ENCODE results near the gene DYNC1I1. TPM values are rescaled to one million over a fixed set of nuclear protein-coding genes. Genes with fewer than 3 reads are reported as not detected.

DYNC1I1 gene
- total RNA-seq, 1 donor from 2014 or later: 1.6 TPM

GRCh38 chr7:96120445-96121225, 348.3 kb downstream of the DYNC1I1 start:
- H3K9me3 Mint-ChIP-seq (ENCODE audit: low read depth): no peaks in the 10 kb centered on the region
- no peak overlapping the region for H3K27ac Mint-ChIP-seq

GRCh38 chr7:96121752-96122151, 349.4 kb downstream of the DYNC1I1 start:
- no peak for DNase-seq (ENCODE audit: low spot score, unreplicated experiment)
- Mint-ChIP-seq H3K4me1 (ENCODE audit: low read depth) (peaks cover 11% of the 10 kb centered on the region), H3K27ac (peak overlapping the region; percentile 15), H3K4me3 (ENCODE audit: low read depth) (no peak overlapping the region), H3K36me3 (ENCODE audit: insufficient read depth) (peaks cover 11% of the 10 kb centered on the region), H3K9me3 (ENCODE audit: low read depth) (no peaks in the 10 kb centered on the region), H3K27me3 (no peaks in the 10 kb centered on the region)
- TF ChIP-seq, protein P1, sequence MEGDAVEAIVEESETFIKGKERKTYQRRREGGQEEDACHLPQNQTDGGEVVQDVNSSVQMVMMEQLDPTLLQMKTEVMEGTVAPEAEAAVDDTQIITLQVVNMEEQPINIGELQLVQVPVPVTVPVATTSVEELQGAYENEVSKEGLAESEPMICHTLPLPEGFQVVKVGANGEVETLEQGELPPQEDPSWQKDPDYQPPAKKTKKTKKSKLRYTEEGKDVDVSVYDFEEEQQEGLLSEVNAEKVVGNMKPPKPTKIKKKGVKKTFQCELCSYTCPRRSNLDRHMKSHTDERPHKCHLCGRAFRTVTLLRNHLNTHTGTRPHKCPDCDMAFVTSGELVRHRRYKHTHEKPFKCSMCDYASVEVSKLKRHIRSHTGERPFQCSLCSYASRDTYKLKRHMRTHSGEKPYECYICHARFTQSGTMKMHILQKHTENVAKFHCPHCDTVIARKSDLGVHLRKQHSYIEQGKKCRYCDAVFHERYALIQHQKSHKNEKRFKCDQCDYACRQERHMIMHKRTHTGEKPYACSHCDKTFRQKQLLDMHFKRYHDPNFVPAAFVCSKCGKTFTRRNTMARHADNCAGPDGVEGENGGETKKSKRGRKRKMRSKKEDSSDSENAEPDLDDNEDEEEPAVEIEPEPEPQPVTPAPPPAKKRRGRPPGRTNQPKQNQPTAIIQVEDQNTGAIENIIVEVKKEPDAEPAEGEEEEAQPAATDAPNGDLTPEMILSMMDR (IDR thresholded peaks at IDR 0.05; ENCODE audit: unreplicated experiment): no peak

More at GRCh38 chr7:96120445-96121225, 348.3 kb downstream of the DYNC1I1 start:
- no peak for DNase-seq (ENCODE audit: low spot score, unreplicated experiment)
- Mint-ChIP-seq H3K36me3 (ENCODE audit: insufficient read depth) (peaks cover 11% of the 10 kb centered on the region), H3K4me1 (ENCODE audit: low read depth) (peaks cover 3% of the 10 kb centered on the region), H3K4me3 (ENCODE audit: low read depth) (no peak overlapping the region), H3K27me3 (no peaks in the 10 kb centered on the region)
- TF ChIP-seq, protein P1 (IDR thresholded peaks at IDR 0.05; ENCODE audit: unreplicated experiment): no peak

DNA sequence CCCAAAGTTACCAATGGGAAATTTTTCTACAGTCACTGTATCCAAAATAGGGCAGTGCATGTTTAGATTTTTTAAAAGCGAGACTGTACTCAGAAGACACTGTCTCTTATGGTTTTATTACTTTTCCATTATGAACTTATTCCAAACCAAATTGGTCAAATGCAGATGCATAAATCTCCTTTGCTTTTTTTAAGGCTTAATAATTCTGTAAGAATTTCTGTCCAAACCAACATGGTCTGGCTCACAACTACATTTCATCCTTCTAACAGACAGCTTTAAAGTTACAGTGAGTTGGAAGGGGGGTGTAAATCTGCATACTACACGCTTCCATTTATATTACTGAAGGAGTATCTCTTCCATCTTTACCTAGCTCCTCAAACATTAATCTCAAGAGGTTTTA, 350.4 kb downstream of the DYNC1I1 start:
- Mint-ChIP-seq H3K4me3 (ENCODE audit: low read depth) (no peak overlapping the region), H3K36me3 (ENCODE audit: insufficient read depth) (peaks cover 13% of the 10 kb centered on the region), H3K27me3 (no peaks in the 10 kb centered on the region), H3K9me3 (ENCODE audit: low read depth) (no peaks in the 10 kb centered on the region), H3K4me1 (ENCODE audit: low read depth) (peaks cover 12% of the 10 kb centered on the region), H3K27ac (no peak overlapping the region)
- no peak for DNase-seq (ENCODE audit: low spot score, unreplicated experiment)
- TF ChIP-seq, protein P1 (IDR thresholded peaks at IDR 0.05; ENCODE audit: unreplicated experiment): no peak

DNA sequence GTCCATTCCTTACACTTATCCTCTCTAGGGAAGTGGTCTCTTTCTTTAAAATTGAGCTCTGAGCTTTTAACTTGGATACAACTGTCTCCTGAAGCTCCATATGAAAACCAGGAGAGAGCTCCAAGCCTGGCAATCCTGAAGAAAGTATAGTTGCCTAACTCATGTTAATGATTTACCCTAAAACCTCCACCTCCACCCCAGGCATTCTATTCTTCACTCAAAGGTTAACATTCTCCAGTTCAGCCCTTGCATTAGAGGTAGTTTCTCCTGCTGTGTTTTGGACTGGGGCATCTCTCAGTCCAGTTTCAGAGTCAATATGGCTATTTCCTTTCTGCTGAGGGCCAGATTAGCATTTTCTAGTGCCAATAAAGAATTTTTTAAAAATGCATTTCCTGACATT, 354.0 kb downstream of the DYNC1I1 start:
- DNase-seq (ENCODE audit: low spot score, unreplicated experiment): no peak
- TF ChIP-seq, protein P1 (IDR thresholded peaks at IDR 0.05; ENCODE audit: unreplicated experiment): no peak
- Mint-ChIP-seq H3K27ac (no peak overlapping the region), H3K9me3 (ENCODE audit: low read depth) (no peaks in the 10 kb centered on the region), H3K4me1 (ENCODE audit: low read depth) (peaks cover 12% of the 10 kb centered on the region), H3K27me3 (no peaks in the 10 kb centered on the region), H3K4me3 (ENCODE audit: low read depth) (no peak overlapping the region), H3K36me3 (ENCODE audit: insufficient read depth) (peaks cover 6% of the 10 kb centered on the region)

DNA sequence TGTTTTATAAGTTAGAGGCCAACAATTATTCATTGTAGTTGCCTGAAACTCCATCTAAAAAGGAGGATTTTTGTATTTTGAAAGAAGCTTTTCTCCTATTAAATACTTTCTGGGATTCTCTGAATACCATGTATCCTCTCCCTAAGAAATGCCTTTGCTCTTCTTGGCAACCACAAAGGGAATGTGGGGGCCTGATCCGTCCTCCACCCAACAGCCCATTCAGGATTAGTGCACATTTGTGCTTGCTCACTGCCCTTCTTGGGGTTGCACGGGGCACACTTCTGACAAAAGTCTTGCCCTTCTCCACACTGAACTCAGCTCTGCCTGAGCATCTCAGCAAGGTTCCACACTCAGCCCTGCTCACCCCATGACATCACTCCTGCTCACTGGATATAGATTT, 355.4 kb downstream of the DYNC1I1 start:
- TF ChIP-seq, protein P1 (IDR thresholded peaks at IDR 0.05; ENCODE audit: unreplicated experiment): no peak
- no peak for DNase-seq (ENCODE audit: low spot score, unreplicated experiment)
- Mint-ChIP-seq H3K9me3 (ENCODE audit: low read depth) (no peaks in the 10 kb centered on the region), H3K27ac (no peak overlapping the region), H3K36me3 (ENCODE audit: insufficient read depth) (peaks cover 7% of the 10 kb centered on the region), H3K27me3 (no peaks in the 10 kb centered on the region), H3K4me1 (ENCODE audit: low read depth) (peaks cover 9% of the 10 kb centered on the region), H3K4me3 (ENCODE audit: low read depth) (no peak overlapping the region)
